Measurements from ENCODE around the gene PRKCQ. TPM values are rescaled to one million over a fixed set of nuclear protein-coding genes. Genes with fewer than 3 reads are reported as not detected.

The PRKCQ gene
- total RNA-seq, 2 experiments from 2014 or later: 60.1 to 60.9 TPM

GRCh38 chr10:6525599-6526165 lies 54.4 kb downstream of the PRKCQ start:
- CTCF ChIA-PET: no interaction called here

DNA sequence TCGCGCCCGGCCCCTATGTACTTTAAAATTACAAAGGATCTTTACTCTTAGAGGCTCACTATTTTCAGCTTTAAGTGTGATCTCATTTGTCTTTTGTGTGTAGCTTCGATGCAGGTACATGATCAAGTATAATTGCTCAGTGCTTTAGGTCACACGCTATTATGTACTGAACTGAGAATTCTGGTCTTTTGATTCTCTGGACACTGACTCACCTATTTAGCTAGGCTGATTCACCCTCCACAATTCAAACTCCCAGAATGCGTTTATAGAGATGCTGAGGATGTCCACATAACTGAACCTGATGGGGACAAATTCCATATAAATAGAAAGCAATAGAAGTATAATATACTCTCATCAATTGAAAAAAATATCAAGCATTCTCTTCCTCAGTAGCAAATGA lies 57.8 kb downstream of the PRKCQ start:
- no peak overlapping the region for H3K27ac Mint-ChIP-seq
- CTCF ChIA-PET: interaction anchor here (1.0 to 1.4 kb wide), 2 partner anchors 42 to 49 kb away, joined by 3 to 4 read pairs; no protein-coding TSS in a partner anchor
- peaks cover 67% of the 10 kb centered on the region for H3K36me3 Mint-ChIP-seq (ENCODE audit: low read depth)
- H3K27me3 Mint-ChIP-seq (ENCODE audit: low read depth): no peaks in the 10 kb centered on the region
- H3K4me1 Mint-ChIP-seq (ENCODE audit: low read depth): peaks cover 65% of the 10 kb centered on the region
- peak; percentile 7 for DNase-seq
- no peak overlapping the region for H3K4me3 Mint-ChIP-seq
- H3K9me3 Mint-ChIP-seq (ENCODE audit: insufficient read depth): no peaks in the 10 kb centered on the region
- no peak for ATAC-seq
- POLR2A ChIA-PET: no interaction called here

More at GRCh38 chr10:6525599-6526165, 54.4 kb downstream of the PRKCQ start:
- peaks cover 70% of the 10 kb centered on the region for H3K4me1 Mint-ChIP-seq (ENCODE audit: low read depth)
- H3K9me3 Mint-ChIP-seq (ENCODE audit: insufficient read depth): no peaks in the 10 kb centered on the region
- DNase-seq (no peak), ATAC-seq (no peak)
- no peaks in the 10 kb centered on the region for H3K27me3 Mint-ChIP-seq (ENCODE audit: low read depth)
- H3K36me3 Mint-ChIP-seq (ENCODE audit: low read depth): peaks cover 75% of the 10 kb centered on the region
- no peak overlapping the region for H3K4me3 Mint-ChIP-seq
- POLR2A ChIA-PET: interaction anchor here (1.6 kb wide), 1 partner anchor 52 kb away, joined by 4 read pairs; no protein-coding TSS in a partner anchor
- no peak overlapping the region for H3K27ac Mint-ChIP-seq

GRCh38 chr10:6520138-6520537 lies 59.9 kb downstream of the PRKCQ start:
- CTCF ChIA-PET: interaction anchor here (1.2 kb wide), 1 partner anchor 148 kb away, joined by 5 read pairs; no protein-coding TSS in a partner anchor
- Mint-ChIP-seq H3K4me1 (ENCODE audit: low read depth) (peaks cover 66% of the 10 kb centered on the region), H3K9me3 (ENCODE audit: insufficient read depth) (no peaks in the 10 kb centered on the region), H3K27ac (peak overlapping the region; percentile 13), H3K36me3 (ENCODE audit: low read depth) (peaks cover 62% of the 10 kb centered on the region), H3K4me3 (no peak overlapping the region), H3K27me3 (ENCODE audit: low read depth) (no peaks in the 10 kb centered on the region)
- DNase-seq (no peak), ATAC-seq (no peak)
- POLR2A ChIA-PET: interaction anchor here (0.6 to 2.0 kb wide), 2 partner anchors 10 to 544 kb away, joined by 3 to 12 read pairs; no protein-coding TSS in a partner anchor

- peak; percentile 41 for ATAC-seq
- no peak overlapping the region for H3K4me3 Mint-ChIP-seq
- no peaks in the 10 kb centered on the region for H3K9me3 Mint-ChIP-seq (ENCODE audit: insufficient read depth)
- DNase-seq: peak; percentile 19
- H3K27me3 Mint-ChIP-seq (ENCODE audit: low read depth): no peaks in the 10 kb centered on the region
- POLR2A ChIA-PET: interaction anchor here (0.8 to 2.0 kb wide), 2 partner anchors 11 to 25 kb away, joined by 3 to 12 read pairs; no protein-coding TSS in a partner anchor
- peaks cover 66% of the 10 kb centered on the region for H3K36me3 Mint-ChIP-seq (ENCODE audit: low read depth)
- CTCF ChIA-PET: interaction anchor here (0.7 to 1.9 kb wide), 4 partner anchors 9 to 149 kb away, joined by 3 to 5 read pairs (median 4); no protein-coding TSS in a partner anchor
- peaks cover 73% of the 10 kb centered on the region for H3K4me1 Mint-ChIP-seq (ENCODE audit: low read depth)
- no peak overlapping the region for H3K27ac Mint-ChIP-seq
These were observed 61.2 kb downstream of the PRKCQ start for GRCh38 chr10:6518791-6519429.

- ChIA-PET CTCF (interaction anchor here (1.1 to 1.4 kb wide), 3 partner anchors 15 to 62 kb away, joined by 4 to 10 read pairs (median 5); no protein-coding TSS in a partner anchor), POLR2A (interaction anchor here (1.1 to 1.5 kb wide), 2 partner anchors 13 to 61 kb away, joined by 3 to 4 read pairs; no protein-coding TSS in a partner anchor)
- no peak overlapping the region for H3K27ac Mint-ChIP-seq
- H3K9me3 Mint-ChIP-seq (ENCODE audit: insufficient read depth): peaks cover 7% of the 10 kb centered on the region
- ATAC-seq (no peak), DNase-seq (peak; percentile 19)
- peaks cover 76% of the 10 kb centered on the region for H3K36me3 Mint-ChIP-seq (ENCODE audit: low read depth)
- H3K4me1 Mint-ChIP-seq (ENCODE audit: low read depth): peaks cover 87% of the 10 kb centered on the region
- H3K27me3 Mint-ChIP-seq (ENCODE audit: low read depth): no peaks in the 10 kb centered on the region
- H3K4me3 Mint-ChIP-seq: no peak overlapping the region
These were observed 63.2 kb downstream of the PRKCQ start for GRCh38 chr10:6516929-6517284.

GRCh38 chr10:6516281-6516928 lies 63.7 kb downstream of the PRKCQ start:
- ChIA-PET CTCF (interaction anchor here (1.2 to 1.4 kb wide), 4 partner anchors 15 to 131 kb away, joined by 3 to 10 read pairs (median 4); no protein-coding TSS in a partner anchor), POLR2A (interaction anchor here (0.9 to 1.1 kb wide), 3 partner anchors 23 to 62 kb away, joined by 3 read pairs; no protein-coding TSS in a partner anchor)
- Mint-ChIP-seq H3K9me3 (ENCODE audit: insufficient read depth) (peaks cover 12% of the 10 kb centered on the region), H3K36me3 (ENCODE audit: low read depth) (peaks cover 78% of the 10 kb centered on the region), H3K4me1 (ENCODE audit: low read depth) (peaks cover 86% of the 10 kb centered on the region), H3K27me3 (ENCODE audit: low read depth) (no peaks in the 10 kb centered on the region), H3K27ac (no peak overlapping the region), H3K4me3 (no peak overlapping the region)
- DNase-seq (peak; percentile 16), ATAC-seq (no peak)

DNA sequence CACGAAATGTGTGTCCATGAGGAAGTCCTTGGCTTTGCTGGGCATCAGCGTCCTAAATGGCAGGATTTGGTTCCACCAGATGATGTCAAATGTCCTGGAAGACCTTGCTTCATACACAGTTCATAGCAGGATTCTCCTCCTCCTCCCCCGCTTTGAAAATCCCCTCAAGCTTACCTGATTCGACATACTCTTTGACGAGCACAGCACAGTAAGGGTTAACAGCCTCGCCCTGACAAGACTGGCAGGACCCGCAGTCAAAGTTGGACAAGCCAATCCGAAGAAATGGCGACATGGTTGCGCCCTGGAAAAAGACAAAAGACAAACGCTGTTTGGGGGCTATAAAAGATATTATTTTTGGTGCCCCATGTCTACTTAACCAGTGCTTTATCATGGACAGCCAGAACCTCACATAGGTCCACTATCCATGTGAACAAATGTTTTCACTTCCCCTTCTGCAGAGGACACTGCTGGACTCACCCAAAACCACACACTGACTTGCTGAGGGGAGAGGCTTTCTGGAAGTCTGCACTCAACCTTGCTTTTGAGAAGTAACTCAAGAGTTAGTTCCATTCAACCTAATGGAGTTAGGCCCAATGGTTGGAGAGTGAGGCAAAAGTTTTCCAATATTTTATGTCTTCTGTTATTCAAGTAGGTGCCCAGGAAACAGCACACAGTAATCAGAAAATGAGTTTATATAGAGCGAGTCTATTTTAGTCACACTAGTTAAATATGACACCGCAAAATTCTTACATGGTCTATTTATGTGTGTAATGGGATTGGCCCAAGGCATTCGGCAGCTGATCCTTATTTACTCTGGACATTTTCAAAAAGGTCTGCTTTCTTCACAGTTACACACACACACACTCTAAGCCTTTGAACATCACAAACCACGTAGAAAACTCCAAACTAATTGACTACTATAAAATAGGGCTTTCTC lies 65.0 kb downstream of the PRKCQ start:
- peaks cover 80% of the 10 kb centered on the region for H3K36me3 Mint-ChIP-seq (ENCODE audit: low read depth)
- H3K27me3 Mint-ChIP-seq (ENCODE audit: low read depth): no peaks in the 10 kb centered on the region
- DNase-seq (peak; percentile 20), ATAC-seq (no peak)
- H3K9me3 Mint-ChIP-seq (ENCODE audit: insufficient read depth): peaks cover 22% of the 10 kb centered on the region
- no peak overlapping the region for H3K4me3 Mint-ChIP-seq
- ChIA-PET POLR2A (interaction anchor here (1.0 kb wide), 1 partner anchor 28 kb away, joined by 3 read pairs; no protein-coding TSS in a partner anchor), CTCF (interaction anchor here (0.8 to 1.4 kb wide), 4 partner anchors 20 to 132 kb away, joined by 3 to 5 read pairs (median 4); no protein-coding TSS in a partner anchor)
- H3K4me1 Mint-ChIP-seq (ENCODE audit: low read depth): peaks cover 80% of the 10 kb centered on the region
- H3K27ac Mint-ChIP-seq: peak overlapping the region; percentile 42

- CTCF ChIA-PET: no interaction called here
- peaks cover 83% of the 10 kb centered on the region for H3K36me3 Mint-ChIP-seq (ENCODE audit: low read depth)
These were observed 65.9 kb downstream of the PRKCQ start for GRCh38 chr10:6514180-6514579.

GRCh38 chr10:6513476-6513875 lies 66.6 kb downstream of the PRKCQ start:
- Mint-ChIP-seq H3K9me3 (ENCODE audit: insufficient read depth) (peaks cover 22% of the 10 kb centered on the region), H3K4me3 (peak overlapping the region; percentile 17), H3K27me3 (ENCODE audit: low read depth) (no peaks in the 10 kb centered on the region), H3K4me1 (ENCODE audit: low read depth) (peaks cover 71% of the 10 kb centered on the region), H3K36me3 (ENCODE audit: low read depth) (peaks cover 86% of the 10 kb centered on the region), H3K27ac (peak overlapping the region; percentile 68)
- ChIA-PET POLR2A (no interaction called here), CTCF (interaction anchor here (1.0 kb wide), 1 partner anchor 28 kb away, joined by 3 read pairs; no protein-coding TSS in a partner anchor)
- peak; percentile 81 for ATAC-seq
- peak; percentile 52 for DNase-seq

More at GRCh38 chr10:6514180-6514579, 65.9 kb downstream of the PRKCQ start:
- DNase-seq: peak; percentile 17
- POLR2A ChIA-PET: no interaction called here
- Mint-ChIP-seq H3K27ac (peak overlapping the region; percentile 68), H3K9me3 (ENCODE audit: insufficient read depth) (peaks cover 22% of the 10 kb centered on the region), H3K4me1 (ENCODE audit: low read depth) (peaks cover 73% of the 10 kb centered on the region), H3K4me3 (no peak overlapping the region), H3K27me3 (ENCODE audit: low read depth) (no peaks in the 10 kb centered on the region)
- ATAC-seq: no peak

DNA sequence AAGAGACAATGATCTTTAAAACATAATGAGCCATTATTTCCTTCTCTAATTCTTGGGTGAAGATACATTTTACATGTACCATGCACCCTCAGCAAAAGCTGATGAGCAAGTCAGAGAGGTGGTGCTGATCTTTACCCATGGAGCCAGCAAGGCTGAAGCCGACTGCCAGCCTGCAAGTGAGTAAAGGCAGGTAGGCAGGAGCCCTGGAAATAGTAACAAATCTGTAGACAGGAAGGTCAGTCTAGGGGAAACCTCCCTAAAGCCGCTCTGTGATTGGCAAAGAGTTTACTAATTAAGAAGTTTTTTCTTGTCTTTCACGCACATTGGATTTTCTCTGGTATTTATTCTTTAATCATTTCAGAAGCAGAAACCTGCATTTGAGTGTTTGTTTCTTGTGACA lies 67.9 kb downstream of the PRKCQ start:
- POLR2A ChIA-PET: interaction anchor here (0.9 kb wide), 1 partner anchor 17 kb away, joined by 3 read pairs; no protein-coding TSS in a partner anchor
- no peak overlapping the region for H3K4me3 Mint-ChIP-seq
- ATAC-seq (no peak), DNase-seq (peak; percentile 16)
- no peaks in the 10 kb centered on the region for H3K27me3 Mint-ChIP-seq (ENCODE audit: low read depth)
- CTCF ChIA-PET: interaction anchor here (0.9 kb wide), 1 partner anchor 18 kb away, joined by 3 read pairs; no protein-coding TSS in a partner anchor
- H3K4me1 Mint-ChIP-seq (ENCODE audit: low read depth): peaks cover 76% of the 10 kb centered on the region
- H3K36me3 Mint-ChIP-seq (ENCODE audit: low read depth): peaks cover 92% of the 10 kb centered on the region
- peaks cover 22% of the 10 kb centered on the region for H3K9me3 Mint-ChIP-seq (ENCODE audit: insufficient read depth)
- no peak overlapping the region for H3K27ac Mint-ChIP-seq

All from activated CD8-positive, alpha-beta T cell treated with anti-CD3 and anti-CD28 coated beads, Interleukin-2, amount 10 ng/mL, durations not matched to agents 7 days and 5 days (primary cell).